K562 (cell line): ENCODE measurements around the gene CCDC106. TPM values are rescaled to one million over a fixed set of nuclear protein-coding genes. Genes with fewer than 3 reads are reported as not detected.

ENCODE experiments used
- ATAC-seq: fragments of 200-7000 bp; cut with Tn5 transposase; 3 replicates; pipeline ENCODE4 v1.9.1; 2020; ENCODE audit warnings: moderate library complexity
- BruUV-seq: library from RNA; stranded (reverse); fragments of 400-500 nt; replicated peaks from 2 replicates; lab custom pipeline; 2021; lab: Mats Ljungman, UMichigan
- CTCF ChIA-PET: fragments of 300-600 bp; formaldehyde crosslinking; extraction: SDS; loops from one replicate; lab custom pipeline; 2021; ENCODE audit warnings: low intra/inter-chr PET ratio; lab: Yijun Ruan, JAX
- POLR2A ChIA-PET: fragments of 300-600, 350-650 bp; sonication (Branson Sonifier 250); formaldehyde crosslinking; extraction: SDS; loops from one replicate; lab custom pipeline; 2021; ENCODE audit warnings: antibody characterized with exemption, inconsistent platforms; lab: Yijun Ruan, JAX
- DNase-seq, 4 experiments: peaks; one replicate each; pipeline versions ENCODE4 v3.0.0 to v3.0.0-alpha.2; 2011 to 2018; ENCODE audit warnings: low spot score in 3 of 4, mixed read lengths in 3 of 4; ENCODE audit errors: extremely low read depth in 1 of 4
- FAIRE-seq: peaks from 2 replicates; lab custom pipeline; 2011; peaks lifted over from hg19 to GRCh38; lab: Jason Lieb, UNC
- H2AFZ ChIP-seq: 2 replicates; pipeline ENCODE4 v1.6.0; 2011; ENCODE audit warnings: low read depth, low read length, control low read depth, inconsistent platforms
- H3K27ac ChIP-seq: fragments of 200-600 bp; 3 replicates; pipeline ENCODE4 v1.8.0; 2011; ENCODE audit warnings: low read depth, mild to moderate bottlenecking, control low read depth, inconsistent platforms, low read length, moderate library complexity, mixed read lengths; ENCODE audit errors: extremely low read depth
- H3K27me3 ChIP-seq, 2 experiments: fragments of 300-600 bp in 1 of 2; 2 replicates in 1 of 2; 3 replicates in 1 of 2; pipeline versions ENCODE4 v1.6.0 to v1.8.0; 2011; ENCODE audit warnings: inconsistent platforms in 2 of 2, low read length in 2 of 2, mild to moderate bottlenecking in 1 of 2, mixed read lengths in 1 of 2, moderate library complexity in 1 of 2; ENCODE audit not compliant: control insufficient read depth in 2 of 2, insufficient read depth in 2 of 2
- H3K36me3 ChIP-seq: fragments of 300-600 bp; 3 replicates; pipeline ENCODE4 v1.8.0; 2011; ENCODE audit warnings: mild to moderate bottlenecking, low read length, inconsistent platforms; ENCODE audit not compliant: control insufficient read depth, insufficient read depth
- H3K4me1 ChIP-seq, 2 experiments: fragments of 200-600 bp in 1 of 2; replicated peaks in 1 of 2; 2 replicates in 1 of 2; 3 replicates in 1 of 2; pipeline versions ENCODE4 v1.5.1 to v1.8.0; 2011; ENCODE audit warnings: inconsistent platforms in 2 of 2, low read length in 2 of 2, mild to moderate bottlenecking in 1 of 2, mixed read lengths in 1 of 2, moderate library complexity in 1 of 2; ENCODE audit not compliant: control insufficient read depth in 2 of 2, insufficient read depth in 2 of 2
- H3K4me2 ChIP-seq: 2 replicates; pipeline ENCODE4 v1.6.1; 2011; ENCODE audit warnings: low read length, control low read depth, inconsistent platforms, mixed read lengths; ENCODE audit not compliant: insufficient read depth
- H3K4me3 ChIP-seq: fragments of 200-600 bp; sonication (generic), shearing (Covaris generic); 2 replicates; pipeline ENCODE4 v1.5.1; 2016; ENCODE audit warnings: control low read depth, inconsistent platforms
- H3K79me2 ChIP-seq: fragments of 200-600 bp; 3 replicates; pipeline ENCODE4 v1.8.0; 2011; ENCODE audit warnings: low read length, inconsistent platforms; ENCODE audit not compliant: control insufficient read depth, insufficient read depth
- H3K9ac ChIP-seq, 2 experiments: 2 replicates each; pipeline versions ENCODE4 v1.6.0 to v1.6.1; 2011; ENCODE audit warnings: low read depth in 2 of 2, low read length in 2 of 2, control low read depth in 1 of 2, inconsistent platforms in 1 of 2, mild to moderate bottlenecking in 1 of 2, mixed read lengths in 1 of 2; ENCODE audit not compliant: insufficient read depth in 1 of 2
- H3K9me1 ChIP-seq: one replicate; pipeline ENCODE4 v1.6.0; 2011; ENCODE audit warnings: inconsistent platforms, mild to moderate bottlenecking, low read length, moderate library complexity; ENCODE audit not compliant: control insufficient read depth, insufficient read depth
- H3K9me3 ChIP-seq: replicated peaks from 2 replicates; pipeline ENCODE4 v1.5.1; 2011; ENCODE audit warnings: low read depth, low read length, inconsistent platforms; ENCODE audit not compliant: control insufficient read depth, insufficient read depth
- H4K20me1 ChIP-seq: replicated peaks from 2 replicates; pipeline ENCODE4 v1.6.1; 2011; ENCODE audit warnings: low read length, inconsistent platforms, mixed read lengths; ENCODE audit not compliant: control insufficient read depth, insufficient read depth
- CREBBP ChIP-seq: IDR thresholded peaks from one replicate; pipeline ENCODE4 v1.6.1; 2012; ENCODE audit warnings: low read depth, mild to moderate bottlenecking, control low read depth, inconsistent platforms, low read length
- POLR2G ChIP-seq: fragments of 200-400 bp; formaldehyde crosslinking; IDR thresholded peaks from 2 replicates; pipeline ENCODE4 v1.6.1; 2017; ENCODE audit warnings: low read depth, mild to moderate bottlenecking, antibody characterized with exemption, low read length, moderate library complexity
- WGBS: fragments of 100-300 bp; shearing (Covaris generic); methylation state at CpG from one replicate; pipeline ENCODE4 v1.1.6; 2016; ENCODE audit warnings: low coverage, mixed read lengths; ENCODE audit not compliant: insufficient coverage; ENCODE audit errors: missing lambda C conversion rate; 5-methylcytosine and 5-hydroxymethylcytosine counted together
- in situ Hi-C: fragments of 300-500 bp; cut with MboI; formaldehyde crosslinking; loops from 4 replicates; pipeline ENCODE4 v1.15.0; 2018; ENCODE audit warnings: inconsistent platforms, mixed read lengths
- intact Hi-C: fragments of 100-400 bp; cut with micrococcal nuclease; formaldehyde crosslinking; loops from 2 replicates; pipeline ENCODE4 v1.14.2; 2022
- polyA plus RNA-seq, 8 experiments: library from polyadenylated mRNA; depleted of rRNA in 4 of 8; stranded (reverse) in 5 of 8; unstranded in 3 of 8; fragments of >200 nt; fragmentation: Nextera tagmentation in 2 of 8; fragmentation: Illumina TruSeq in 1 of 8; extraction: Ambion mirVana in 2 of 8; extraction: Trizol in 1 of 8; gene quantifications; 2 replicates each; pipeline versions ENCODE4 v1.2.1 to v1.2.3, GENCODE V29; 2011 to 2014; ENCODE audit warnings: inconsistent platforms in 1 of 8, missing spikeins in 1 of 8
- total RNA-seq, 7 experiments: library from RNA; depleted of rRNA in 6 of 7; stranded (reverse); fragments of >200 nt in 6 of 7; fragmentation: Illumina TruSeq in 2 of 7; extraction: Trizol in 2 of 7; gene quantifications; 2 replicates each; pipeline versions ENCODE4 v1.2.1 to v1.2.3, GENCODE V29; 2011 to 2021; ENCODE audit warnings: low replicate concordance in 1 of 7

Gene CCDC106
- total and polyA plus RNA-seq, 9 of the 15 experiments (the other 6 are each of a cell fraction or from before 2014, with no cell fraction given): 0.10 to 27.5 (median 15.0) TPM; not detected in 1

DNA sequence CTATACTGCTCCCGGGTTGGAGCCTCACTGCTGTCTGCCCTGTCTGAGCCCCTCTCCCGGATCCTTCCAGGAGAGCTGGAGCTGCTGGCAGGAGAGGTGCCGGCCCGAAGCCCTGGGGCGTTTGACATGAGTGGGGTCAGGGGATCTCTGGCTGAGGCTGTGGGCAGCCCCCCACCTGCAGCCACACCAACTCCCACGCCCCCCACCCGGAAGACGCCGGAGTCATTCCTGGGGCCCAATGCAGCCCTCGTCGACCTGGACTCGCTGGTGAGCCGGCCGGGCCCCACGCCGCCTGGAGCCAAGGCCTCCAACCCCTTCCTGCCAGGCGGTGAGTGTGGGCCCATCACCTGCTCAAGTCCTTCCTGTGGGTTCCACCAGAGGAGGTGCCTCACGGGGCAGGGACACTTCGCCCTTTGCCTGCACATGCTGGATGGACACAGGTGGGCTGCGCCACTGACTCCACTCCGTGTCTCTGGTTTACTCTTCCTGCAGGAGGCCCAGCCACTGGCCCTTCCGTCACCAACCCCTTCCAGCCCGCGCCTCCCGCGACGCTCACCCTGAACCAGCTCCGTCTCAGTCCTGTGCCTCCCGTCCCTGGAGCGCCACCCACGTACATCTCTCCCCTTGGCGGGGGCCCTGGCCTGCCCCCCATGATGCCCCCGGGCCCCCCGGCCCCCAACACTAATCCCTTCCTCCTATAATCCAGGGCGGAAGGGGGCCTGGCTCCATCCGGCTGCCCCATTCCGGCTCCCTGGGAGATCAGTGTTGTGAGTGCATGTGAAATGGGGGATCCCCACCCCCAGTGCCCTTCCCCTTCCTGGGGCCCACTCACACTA lies 46.9 kb downstream of the CCDC106 start:
- Histone ChIP-seq H3K27ac (no peak overlapping the region), H3K9ac (0 out of 4 replicates have a peak overlapping the region, but pooled peaks of 1 of the 2 experiments have one; percentile 28), H3K9me3 (no peaks in the 10 kb centered on the region), H4K20me1 (no peaks in the 10 kb centered on the region; the same call in 1 of the 2 replicates), H3K9me1 (no peaks in the 10 kb centered on the region), H3K4me1 (peaks cover 0 to 19% of the 10 kb centered on the region in 2 experiments; a peak in 2 of 5 replicates), H3K36me3 (peaks cover 85% of the 10 kb centered on the region; the same call in 2 of the 3 replicates), H2AFZ (no peak overlapping the region), H3K4me3 (no peak overlapping the region), H3K4me2 (no peak overlapping the region), H3K79me2 (no peaks in the 10 kb centered on the region), H3K27me3 (no peaks in the 10 kb centered on the region)
- DNase-seq (no peak), ATAC-seq (no peak), FAIRE-seq (no peak)
- no peak for TF ChIP-seq CREBBP
- 0 out of 2 replicates have a peak, but pooled peaks have one; percentile 23 for TF ChIP-seq POLR2G
- ChIA-PET CTCF (no interaction called here), POLR2A (interaction anchor here (0.6 kb wide), 1 partner anchor 17 kb away, joined by 3 read pairs; no protein-coding TSS in a partner anchor)
- in situ Hi-C loops (no loop called here), intact Hi-C loops (no loop called here)
- BruUV-seq: no TSS peak
- 93% methylated on average over 26 of the region's 37 CpGs for WGBS
